H54 (cell line): ENCODE results near the gene ANKRD13A.
"Not testable (repeated sequence)": the region's sequence is repeated elsewhere in the genome, so short reads cannot be mapped to it uniquely, and the experiment has no call there.

Experiments used
- DNase-seq: peaks from one replicate; pipeline ENCODE4 v3.0.0; 2011; ENCODE audit warnings: low spot score, mixed read lengths; ENCODE audit not compliant: insufficient read length
- FAIRE-seq: peaks from 3 replicates; lab custom pipeline; 2011; peaks lifted over from hg19 to GRCh38; lab: Jason Lieb, UNC
- POLR2A ChIP-seq: IDR thresholded peaks from 2 replicates; pipeline ENCODE4 v1.6.1; 2011; ENCODE audit warnings: low read depth, mild to moderate bottlenecking, low read length

ANKRD13A gene

GRCh38 chr12:110005319-110005973, 6.2 kb downstream of the ANKRD13A start:
- no peak for TF ChIP-seq POLR2A
- FAIRE-seq (no peak), DNase-seq (no peak)

DNA sequence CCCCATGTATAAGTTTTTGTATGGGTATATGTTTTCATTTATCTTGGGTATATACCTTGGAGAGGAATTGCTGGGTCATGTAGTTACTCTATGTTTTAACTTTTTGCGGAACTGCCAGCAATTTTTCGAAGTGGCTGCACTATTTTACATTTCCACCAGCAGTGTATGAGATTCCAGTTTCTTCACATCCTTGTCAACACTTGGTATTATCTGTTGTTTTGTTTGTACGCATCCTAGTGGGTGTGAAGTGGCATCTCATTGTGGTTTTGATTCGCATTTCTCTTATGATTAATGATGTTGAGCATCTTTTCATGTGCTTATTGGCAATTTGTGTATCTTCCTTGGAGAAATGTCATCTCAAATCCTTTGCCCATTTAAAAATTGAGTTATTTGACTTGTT, 6.9 kb downstream of the ANKRD13A start:
- DNase-seq (no peak), FAIRE-seq (no peak)

DNA sequence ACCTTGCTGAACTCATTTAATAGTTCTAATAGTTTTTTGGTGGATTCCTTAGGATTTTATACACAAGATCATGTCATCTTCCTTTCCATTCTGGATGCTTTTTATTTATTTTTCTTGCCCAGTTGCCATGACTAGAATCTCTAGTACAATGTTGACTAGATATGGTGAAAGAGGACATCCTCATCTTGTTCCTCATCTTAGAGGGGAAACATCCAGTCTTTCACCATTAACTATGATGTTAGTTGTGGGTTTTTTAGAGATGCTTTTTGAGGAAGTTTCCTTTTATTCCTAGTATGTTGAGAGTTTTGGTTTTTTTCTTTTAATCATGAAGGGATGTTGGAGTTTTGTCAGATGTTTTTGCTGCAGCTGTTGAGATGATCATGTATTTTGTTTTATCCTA, 8.7 kb downstream of the ANKRD13A start:
- TF ChIP-seq POLR2A, result no peak
- FAIRE-seq (no peak), DNase-seq (no peak)

More for the DNA sequence above, 6.9 kb downstream of the ANKRD13A start:
- no peak for TF ChIP-seq POLR2A

- not testable (repeated sequence) for FAIRE-seq
Observed at GRCh38 chr12:110008681-110009398, 9.6 kb downstream of the ANKRD13A start.

GRCh38 chr12:110010853-110011723, 11.9 kb downstream of the ANKRD13A start:
- DNase-seq (no peak), FAIRE-seq (no peak)
- no peak for TF ChIP-seq POLR2A

More at GRCh38 chr12:110008681-110009398, 9.6 kb downstream of the ANKRD13A start:
- DNase-seq, result not testable (repeated sequence)

GRCh38 chr12:110012137-110012536, 12.9 kb downstream of the ANKRD13A start:
- DNase-seq (no peak), FAIRE-seq (no peak)
- no peak for TF ChIP-seq POLR2A

DNA sequence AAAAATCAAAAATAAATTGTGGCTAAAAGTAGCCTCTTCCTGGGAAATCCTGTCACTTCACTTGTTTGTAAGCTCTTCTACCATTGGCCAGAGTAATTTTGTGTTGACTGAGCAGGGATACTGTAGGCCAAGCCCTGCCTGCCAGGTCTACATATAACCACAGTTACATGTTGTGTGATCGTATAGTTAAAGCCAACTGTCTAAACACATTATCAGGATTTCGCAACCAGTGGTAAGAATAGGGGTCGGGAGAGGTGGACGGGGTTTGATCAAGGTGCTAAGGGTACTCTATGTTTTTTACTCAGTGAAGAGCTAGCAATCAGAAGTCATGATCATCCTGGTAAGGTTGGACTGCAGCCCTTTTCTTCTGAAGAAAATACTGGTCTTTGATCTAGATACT, 13.4 kb downstream of the ANKRD13A start:
- no peak for DNase-seq
- no peak for TF ChIP-seq POLR2A
- no peak for FAIRE-seq

- no peak for TF ChIP-seq POLR2A
- FAIRE-seq (no peak), DNase-seq (no peak)
Observed at GRCh38 chr12:110015132-110015531, 15.9 kb downstream of the ANKRD13A start.

DNA sequence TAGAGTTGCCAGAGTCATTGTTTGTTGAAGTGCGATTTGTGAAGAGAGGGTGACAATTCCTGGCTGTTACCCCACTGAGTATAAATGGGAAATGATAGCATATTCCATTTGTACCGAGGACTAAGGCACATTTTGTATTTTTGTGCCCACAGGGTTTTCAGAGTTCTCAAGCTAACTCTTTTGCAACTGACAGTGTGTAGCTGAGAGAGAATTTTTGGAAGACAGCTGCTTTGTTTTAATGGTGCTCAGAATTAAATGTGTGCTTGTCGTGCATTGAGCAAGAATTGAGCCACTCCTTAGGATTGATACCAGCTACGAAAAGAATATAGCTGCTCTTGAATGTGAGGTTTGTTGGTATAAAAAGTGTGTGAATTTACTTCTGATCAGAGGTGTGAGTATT, 21.7 kb downstream of the ANKRD13A start:
- DNase-seq (no peak), FAIRE-seq (no peak)
- no peak for TF ChIP-seq POLR2A

DNA sequence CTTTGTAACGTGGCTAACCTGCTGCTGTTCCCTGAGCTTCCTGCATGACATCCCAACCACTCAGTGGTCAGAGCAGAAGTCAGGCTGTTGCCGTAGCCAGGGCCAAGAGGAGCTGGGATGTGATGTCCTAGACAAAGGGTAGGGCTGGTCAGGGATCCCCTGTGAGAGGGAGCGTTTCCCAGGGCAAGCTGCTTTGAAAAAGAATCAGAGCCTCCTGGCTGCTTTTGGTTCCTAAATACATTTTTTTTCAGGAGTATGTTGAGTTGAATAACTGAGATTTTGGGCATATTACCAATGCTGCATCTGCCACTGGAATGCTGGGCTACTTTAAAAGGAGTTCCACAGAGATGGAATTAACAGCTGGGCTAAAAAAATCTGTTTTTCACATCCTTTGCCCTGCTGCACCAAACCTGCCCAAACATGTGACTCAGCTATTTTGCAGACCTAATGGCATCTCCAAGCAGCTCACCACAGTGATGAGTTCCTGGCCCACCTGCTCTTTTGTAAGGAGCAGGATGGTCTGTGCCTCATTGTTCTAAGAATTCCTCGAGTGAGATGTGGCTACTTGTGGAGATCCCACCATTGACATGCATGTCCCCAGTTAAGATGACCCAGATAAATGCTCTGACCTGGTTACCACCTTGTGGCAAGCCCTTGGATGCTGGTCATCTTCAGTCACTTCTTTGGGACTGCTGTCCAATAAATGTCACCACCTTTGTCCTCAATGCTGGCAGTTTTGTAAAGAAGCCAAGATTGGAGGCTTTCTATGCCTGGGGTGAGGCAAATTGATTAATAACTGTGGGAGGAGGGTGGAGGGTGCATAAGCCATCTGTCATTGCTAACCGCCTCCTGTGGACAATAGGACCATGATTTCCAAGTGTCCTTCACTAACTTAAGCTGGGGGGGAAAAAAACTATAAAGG, 24.1 kb downstream of the ANKRD13A start:
- no peak for TF ChIP-seq POLR2A
- FAIRE-seq, result no peak
- no peak for DNase-seq

- no peak for TF ChIP-seq POLR2A
- FAIRE-seq, result no peak
- DNase-seq, result no peak
Observed at GRCh38 chr12:110024051-110024450, 24.8 kb downstream of the ANKRD13A start.

- no peak for TF ChIP-seq POLR2A
- FAIRE-seq (no peak), DNase-seq (no peak)
Observed at GRCh38 chr12:110028323-110028722, 29.1 kb downstream of the ANKRD13A start.

- DNase-seq (no peak), FAIRE-seq (no peak)
- no peak for TF ChIP-seq POLR2A
Observed at GRCh38 chr12:110029290-110029815, 30.1 kb downstream of the ANKRD13A start.
